HS-5 (cell line): ENCODE data around the gene FUT3.
"Not testable (repeated sequence)": the region's sequence is repeated elsewhere in the genome, so short reads cannot be mapped to it uniquely, and the experiment has no call there.

Experiments
- DNase-seq: peaks from one replicate; pipeline ENCODE4 v3.0.0-alpha.2; 2012; ENCODE audit warnings: low read depth

FUT3 gene

DNA sequence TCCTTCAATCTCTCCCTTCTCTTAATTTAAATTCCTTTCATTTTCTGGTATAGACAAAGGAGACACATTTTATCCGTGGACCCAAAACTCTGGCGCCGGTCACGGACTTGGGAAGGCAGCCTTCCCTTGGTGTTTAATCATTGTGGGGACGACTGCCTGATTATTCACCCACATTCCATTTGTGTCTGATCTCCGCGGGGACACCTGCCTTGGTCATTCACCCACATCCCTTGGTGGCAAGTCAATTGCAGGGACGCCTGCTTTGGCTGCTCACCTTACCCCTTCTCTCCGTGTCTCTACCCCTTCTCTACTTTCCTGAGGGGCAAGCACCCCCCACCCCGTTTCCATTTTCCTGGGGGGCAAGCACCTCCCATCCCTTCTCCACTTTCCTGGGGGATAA is 3.4 kb downstream of the FUT3 start:
- DNase-seq, result not testable (repeated sequence)

DNA sequence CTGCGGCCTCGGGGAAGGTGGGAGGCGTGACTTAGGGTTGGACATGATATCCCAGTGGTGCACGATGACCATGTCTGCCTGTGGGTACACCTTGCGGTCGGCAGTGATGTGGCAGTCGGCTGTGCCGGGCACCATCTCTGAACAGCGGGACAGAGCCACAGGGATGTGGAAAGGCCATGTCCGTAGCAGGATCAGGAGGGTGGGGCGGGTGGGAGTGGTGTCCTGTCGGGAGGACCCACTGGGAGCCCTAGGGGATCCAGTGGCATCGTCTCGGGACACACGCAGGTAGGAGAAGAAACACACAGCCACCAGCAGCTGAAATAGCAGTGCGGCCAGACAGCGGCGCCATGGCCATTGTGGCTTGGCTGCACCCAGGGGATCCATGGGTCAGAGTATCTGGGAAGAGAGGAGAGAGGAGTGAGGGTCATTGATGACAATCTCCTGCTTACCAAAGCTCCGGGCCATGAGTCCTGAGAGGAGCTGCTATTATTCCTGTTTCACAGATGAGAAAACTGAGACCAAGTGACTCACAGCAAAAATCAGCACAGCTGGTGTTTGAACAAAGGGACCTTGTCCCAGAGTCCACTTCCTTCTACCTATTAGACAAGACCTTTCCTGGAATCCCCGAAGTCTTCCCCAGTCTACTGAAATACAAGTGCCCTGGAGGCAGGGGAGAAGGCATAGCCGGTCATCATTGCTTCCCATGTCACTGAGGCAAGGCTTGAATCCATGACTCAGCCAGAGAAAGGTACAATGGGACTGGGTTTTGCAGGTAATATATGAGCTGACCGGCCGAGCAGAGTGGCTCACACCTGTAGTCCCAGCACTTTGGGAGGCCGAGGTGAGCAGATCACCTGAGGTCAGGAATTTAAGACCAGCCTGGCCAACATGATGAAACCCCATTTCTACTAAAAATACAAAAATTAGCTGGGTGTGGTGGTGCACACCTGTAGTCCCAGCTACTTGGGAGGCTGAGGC is 6.5 kb downstream of the FUT3 start:
- no peak for DNase-seq

DNA sequence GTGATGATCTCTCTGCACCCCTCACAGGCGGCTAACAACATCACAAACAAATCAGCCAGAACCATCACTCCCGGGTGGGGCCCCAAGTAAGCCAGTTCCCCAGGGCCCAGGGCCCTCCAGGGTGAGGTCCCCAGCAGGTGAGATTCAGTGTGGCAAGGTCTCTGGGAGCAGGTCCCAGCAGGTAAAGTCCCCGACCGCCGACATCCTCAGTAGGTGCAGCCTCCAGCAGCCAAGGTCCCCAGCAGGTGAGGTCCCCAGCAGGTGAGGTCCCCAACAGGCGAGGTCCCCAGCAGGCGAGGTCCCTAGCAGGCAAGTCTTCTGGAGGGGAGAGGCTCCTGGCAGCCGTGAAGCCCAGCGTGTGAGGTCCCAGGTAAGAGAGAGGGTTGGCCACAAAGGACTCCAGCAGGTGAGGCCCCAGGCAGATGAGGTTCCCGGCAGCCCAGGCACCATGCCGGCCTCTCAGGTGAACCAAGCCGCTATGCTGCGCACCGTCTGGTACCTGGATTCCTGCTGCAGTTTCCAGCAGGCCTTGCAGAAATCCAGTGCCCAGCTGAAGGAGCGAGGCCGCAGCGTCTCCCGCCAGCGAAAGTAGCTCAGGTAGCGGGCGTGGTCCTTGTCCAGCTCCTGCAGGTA is 7.8 kb downstream of the FUT3 start:
- no peak for DNase-seq

GRCh38 chr19:5841735-5842111 is 9.5 kb downstream of the FUT3 start:
- not testable (repeated sequence) for DNase-seq

DNA sequence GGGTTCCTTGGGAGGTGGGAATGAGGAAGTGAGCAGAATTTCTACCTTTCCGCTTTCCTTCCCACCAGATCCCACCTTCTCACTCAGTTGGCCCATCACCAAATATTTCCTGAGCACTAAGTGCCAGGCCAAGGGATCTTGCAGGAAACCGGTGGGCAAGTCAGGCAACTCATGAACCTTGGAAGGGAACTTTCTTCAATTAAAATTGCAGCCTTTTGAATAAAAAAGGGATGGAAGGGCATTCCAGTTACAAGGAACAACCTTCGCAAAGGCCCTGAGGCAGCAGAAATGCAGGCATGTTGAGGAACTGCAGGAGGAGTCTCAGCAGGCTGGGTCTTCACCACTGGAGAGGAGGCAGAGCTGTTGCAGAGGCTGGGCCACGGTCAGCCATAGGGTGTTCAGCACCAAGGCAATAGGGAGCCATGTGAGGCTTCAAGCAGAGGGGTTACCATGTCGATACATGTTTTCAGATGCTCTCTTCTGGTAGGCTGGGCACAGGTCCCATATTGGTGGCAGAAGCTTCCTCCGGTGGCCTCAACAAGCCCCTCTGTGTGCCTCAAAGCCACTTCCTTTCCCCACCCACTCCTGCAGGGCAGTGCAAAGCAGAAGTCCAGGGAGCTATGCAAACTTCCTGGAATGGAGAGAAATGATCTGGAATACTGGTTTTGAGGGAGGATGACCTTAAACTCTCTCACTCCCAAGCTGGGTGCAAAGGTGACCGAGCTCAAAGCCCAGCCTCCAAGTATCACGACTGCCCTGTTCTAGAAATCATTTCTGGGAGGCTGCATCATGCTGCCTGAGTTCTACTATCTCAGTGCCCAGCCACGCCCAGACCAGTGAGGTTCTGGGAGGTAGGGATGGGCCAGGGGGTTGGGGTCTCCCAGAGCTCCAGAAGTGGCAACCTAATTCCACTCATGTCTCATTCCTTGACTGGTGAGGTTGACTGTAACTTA is 11.9 kb downstream of the FUT3 start, which contains the start of gene FUT6:
FUT6 (minus strand) TSS at position 638 of the 953 bp plus-strand sequence. CDS start 7,135 bp downstream, outside the sequence.
- no peak for DNase-seq

- DNase-seq, result no peak
These were observed 12.7 kb downstream of the FUT3 start for GRCh38 chr19:5838353-5839064.

DNA sequence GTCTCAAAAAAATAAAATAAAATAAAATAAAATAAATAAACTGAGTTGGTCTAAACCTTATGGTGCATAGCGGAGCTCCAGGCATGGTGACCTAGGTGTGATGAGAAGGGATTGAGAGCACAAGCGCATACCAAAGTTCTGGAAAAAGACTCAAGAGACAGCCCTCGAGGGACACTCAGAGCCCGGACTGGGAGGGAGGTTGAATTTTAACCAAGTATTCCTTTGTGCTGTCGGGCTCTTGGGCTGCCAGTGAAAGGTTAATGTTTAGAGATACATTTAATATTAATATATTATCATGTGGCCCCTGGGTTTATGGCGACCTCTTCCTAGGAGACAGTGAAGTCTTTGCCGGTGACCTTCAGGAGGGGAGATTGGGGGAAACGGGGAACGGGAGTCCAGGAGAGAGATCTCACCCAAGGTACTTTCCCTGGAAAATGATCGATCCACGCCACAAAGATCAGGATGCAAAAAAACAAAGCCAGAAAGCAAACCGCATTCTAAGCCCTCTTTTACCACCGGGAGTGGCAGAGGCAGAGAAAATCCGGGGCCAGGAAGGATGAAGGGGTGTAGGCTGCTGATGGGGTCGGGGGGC is 13.4 kb downstream of the FUT3 start:
- no peak for DNase-seq

DNA sequence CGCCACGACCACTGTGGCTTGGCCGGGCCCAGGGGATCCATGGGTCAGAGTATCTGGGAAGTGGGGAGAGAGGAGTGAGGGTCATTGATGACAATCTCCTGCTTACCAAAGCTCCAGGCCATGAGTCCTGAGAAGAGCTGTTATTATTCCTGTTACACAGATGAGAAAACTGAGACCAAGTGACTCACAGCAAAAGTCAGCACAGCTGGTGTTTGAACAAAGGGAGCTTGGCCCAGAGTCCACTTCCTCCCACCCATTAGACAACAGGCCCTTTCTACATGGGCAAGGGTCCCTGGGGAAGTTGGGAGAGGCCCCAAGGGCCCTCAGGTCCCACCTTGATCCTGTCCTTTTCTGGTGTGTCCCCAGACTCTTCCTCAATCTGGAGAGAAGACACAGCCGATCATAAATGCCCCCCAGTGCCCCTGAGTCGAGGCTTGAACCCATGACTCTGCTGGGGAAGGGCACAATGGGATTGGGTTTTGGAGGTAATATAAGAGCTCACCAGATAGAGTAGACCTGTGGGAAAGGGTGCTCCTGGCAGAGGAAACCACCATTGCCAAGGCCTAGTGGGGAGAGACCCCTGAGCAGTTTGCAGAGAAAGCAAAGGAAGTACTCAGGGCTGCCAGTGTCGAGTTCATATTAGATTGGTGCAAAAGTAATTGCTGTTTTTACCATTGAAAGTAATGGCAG is 18.6 kb downstream of the FUT3 start:
- no peak for DNase-seq

DNA sequence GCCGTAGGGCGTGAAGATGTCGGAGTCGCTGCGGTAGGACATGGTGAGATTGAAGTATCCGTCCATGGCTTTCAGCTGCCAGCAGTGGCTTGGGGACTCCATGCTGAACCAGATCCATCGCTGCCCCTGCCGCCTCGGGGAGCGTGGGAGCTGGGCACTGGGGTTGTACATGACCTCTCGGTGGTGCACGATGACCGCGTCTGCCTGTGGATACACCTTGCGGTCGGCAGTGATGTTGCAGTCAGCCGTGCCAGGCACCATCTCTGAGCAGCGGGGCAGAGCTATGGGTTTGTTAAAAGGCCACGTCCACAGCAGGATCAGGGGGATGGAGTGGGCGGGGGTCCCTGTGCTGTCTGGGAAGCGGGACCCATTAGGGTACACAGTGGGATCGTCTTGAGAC is 19.2 kb downstream of the FUT3 start:
- DNase-seq, result no peak

GRCh38 chr19:5831159-5831558 is 20.1 kb downstream of the FUT3 start:
- no peak for DNase-seq

- no peak for DNase-seq
These were observed 21.5 kb downstream of the FUT3 start for GRCh38 chr19:5829567-5830310.

DNA sequence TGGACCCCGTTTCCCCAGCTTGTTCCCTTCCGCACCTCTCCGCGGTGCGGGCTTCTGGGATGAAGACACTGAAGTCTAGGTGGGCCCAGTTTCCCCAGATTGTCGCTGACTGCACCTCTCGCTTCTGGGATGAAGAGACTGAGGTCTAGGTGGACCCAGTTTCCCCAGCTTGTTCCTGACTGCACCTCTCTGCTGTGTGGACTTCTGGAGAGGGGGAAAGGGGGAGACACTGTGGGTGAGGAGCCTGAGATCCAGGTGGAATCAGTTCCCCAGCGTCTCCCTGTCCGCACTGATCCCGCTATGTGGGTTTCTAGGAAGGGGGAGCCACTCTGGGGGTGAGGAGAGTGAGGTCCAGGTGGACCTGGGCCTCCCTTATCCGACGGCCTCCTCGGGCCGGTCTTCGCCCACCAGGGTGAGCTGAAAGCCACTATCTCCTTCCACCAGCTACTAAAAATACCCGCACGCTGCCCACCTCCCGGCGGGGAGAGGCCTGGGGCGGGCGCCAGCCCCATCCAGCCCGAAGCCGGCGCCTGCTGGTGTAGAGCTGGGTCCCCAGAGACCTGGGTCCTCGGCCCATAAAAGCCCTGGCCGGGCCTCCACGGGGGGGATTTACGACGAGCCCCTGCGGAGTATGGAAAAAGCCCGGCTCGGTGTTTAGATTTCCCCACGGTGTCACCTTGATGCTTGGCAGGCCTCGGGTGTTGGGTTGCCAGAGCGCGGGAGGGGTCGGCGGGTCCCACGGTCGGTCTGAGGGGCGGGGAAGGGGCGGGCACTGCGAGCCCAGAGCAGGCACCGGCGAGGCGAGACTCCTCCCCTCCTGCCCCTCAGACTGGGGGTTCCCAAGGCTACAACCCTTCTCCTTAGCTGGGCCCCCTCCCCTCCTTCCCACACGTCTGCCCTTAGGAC is 22.3 kb downstream of the FUT3 start:
- no peak for DNase-seq

DNA sequence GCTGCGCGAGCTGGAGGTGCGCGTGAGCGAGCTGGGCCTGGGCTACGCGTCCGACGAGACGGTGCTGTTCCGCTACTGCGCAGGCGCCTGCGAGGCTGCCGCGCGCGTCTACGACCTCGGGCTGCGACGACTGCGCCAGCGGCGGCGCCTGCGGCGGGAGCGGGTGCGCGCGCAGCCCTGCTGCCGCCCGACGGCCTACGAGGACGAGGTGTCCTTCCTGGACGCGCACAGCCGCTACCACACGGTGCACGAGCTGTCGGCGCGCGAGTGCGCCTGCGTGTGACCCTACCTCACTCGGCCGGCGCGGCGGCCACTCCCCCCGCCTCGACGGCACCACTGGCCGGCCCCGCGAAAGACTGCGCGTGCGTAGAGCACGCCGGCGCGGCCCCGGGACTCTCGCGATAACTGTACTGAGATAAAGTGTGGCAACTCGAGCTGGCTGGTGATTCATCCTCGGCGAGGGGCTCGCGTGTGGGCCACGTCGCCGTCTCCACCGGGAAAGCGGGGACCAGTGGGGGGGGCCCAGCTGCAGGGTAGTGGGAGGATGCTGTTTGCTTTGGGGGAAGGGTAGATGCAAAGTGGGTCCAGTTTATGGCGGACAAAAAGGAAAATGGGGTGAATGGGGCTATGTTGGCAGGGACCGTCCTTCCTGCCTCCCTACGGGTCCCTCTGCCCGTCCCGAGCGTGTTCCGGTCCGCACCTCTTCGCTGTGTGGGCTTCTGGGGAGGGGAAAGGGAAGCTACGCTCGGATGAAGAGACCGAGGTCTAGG is 23.2 kb downstream of the FUT3 start:
- peak; percentile 47 for DNase-seq

GRCh38 chr19:5827342-5827890 is 23.8 kb downstream of the FUT3 start:
- no peak for DNase-seq

DNA sequence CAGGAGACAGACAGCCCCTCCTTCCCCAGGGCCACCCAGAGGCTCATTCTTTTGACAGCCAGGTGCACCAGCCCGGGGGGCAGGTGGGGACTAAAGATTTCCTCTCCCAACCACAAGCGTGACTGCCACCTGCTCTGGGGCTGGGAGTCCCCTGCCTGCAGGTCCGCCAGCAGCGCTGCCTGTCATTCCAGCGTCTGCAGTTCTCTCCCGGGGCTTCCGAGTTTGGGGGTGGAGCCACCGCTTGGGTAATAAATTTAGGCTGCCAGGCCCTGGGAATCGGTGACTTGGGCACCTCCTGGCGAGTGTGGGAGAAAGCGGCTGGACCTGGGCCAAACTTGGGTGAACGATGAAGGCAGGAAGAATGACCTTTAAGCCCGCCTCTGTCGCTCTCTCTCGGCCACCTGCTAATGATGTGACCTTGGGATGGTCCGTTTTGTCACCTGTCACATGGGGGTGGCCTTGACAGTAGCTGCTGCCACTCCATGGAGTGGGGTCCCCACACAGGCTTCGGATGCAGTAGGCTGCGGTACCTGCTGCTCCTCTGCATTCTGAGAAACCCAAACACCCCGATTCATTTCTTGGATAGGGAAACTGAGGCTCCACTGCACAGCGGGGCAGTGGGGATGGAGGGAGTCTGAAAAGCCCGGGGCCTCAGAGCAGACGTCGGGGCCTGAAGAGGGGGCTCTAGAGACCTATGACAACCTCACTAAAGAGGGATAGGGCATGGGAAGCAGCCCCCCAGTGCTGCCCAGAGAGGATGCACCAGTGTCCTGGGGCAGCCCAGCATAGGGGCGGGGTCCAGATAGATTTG is 24.5 kb downstream of the FUT3 start:
- no peak for DNase-seq

DNA sequence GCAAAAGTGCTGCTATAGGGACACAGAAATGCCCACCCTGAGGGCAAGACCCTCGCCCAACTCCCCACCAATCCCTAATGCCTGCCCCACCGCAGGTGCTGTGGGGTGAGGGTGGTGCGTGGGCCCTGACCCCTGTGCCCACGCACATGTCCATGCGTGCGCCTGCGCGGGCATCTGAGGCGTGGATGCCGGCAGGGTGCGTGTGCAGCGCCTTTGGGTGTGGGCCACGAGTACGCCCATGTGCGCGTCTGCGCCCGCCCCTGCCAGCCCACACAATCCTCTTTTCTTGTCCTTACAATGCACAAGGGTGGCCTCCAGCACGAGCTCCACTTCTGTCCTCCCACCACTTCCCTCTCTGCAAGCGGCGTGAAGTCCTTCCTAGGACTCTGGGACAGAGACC is 26.1 kb downstream of the FUT3 start:
- DNase-seq, result no peak

DNA sequence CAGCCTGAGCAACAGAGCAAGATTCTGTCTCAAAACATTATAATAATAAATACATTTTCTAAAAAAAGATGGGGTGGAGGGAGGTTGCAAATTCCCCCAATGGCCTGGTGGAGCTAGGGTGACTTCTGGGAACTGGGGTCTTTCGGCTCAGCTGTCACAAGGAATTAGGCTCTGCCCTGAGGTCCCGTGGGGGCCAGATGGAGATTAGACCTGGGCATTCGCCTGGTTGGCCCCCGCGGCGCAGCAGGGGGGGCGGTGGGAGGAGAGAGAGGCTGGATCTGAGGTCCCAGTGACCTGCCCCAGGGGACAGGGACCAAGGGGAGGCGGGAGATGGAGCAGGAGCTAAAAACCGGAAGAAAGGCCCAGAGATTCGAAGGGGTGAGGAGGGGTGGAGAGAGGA is 26.5 kb downstream of the FUT3 start:
- no peak for DNase-seq
